Measurements from ENCODE around the gene SEC61B. TPM values are rescaled to one million over a fixed set of nuclear protein-coding genes. Genes with fewer than 3 reads are reported as not detected.

The SEC61B gene
- total RNA-seq, 2 donors from 2014 or later = 67.7 to 126 TPM

GRCh38 chr9:99259231-99259918 lies 37.3 kb downstream of the SEC61B start:
- peak; percentile 21 for TF ChIP-seq POLR2A (IDR thresholded peaks at IDR 0.05)
- TF ChIP-seq POLR2AphosphoS5 (IDR thresholded peaks at IDR 0.05) = peak; percentile 43
- no peak for TF ChIP-seq CTCF (IDR thresholded peaks at IDR 0.05)
- Histone ChIP-seq H3K4me3 (peak overlapping the region; percentile 17 to 22), H3K36me3 (no peaks in the 10 kb centered on the region), H3K27me3 (replicated peaks; ENCODE audit: insufficient read depth) (no peaks in the 10 kb centered on the region), H3K27ac (peak overlapping the region; percentile 25 to 56), H3K4me1 (replicated peaks) (no peaks in the 10 kb centered on the region), H3K9me3 (no peaks in the 10 kb centered on the region)
- 2% methylated on average over 27 of the region's 27 CpGs for WGBS
- intact Hi-C loops (cut with DNase I) = loop anchor here (10.0 kb wide), 1 partner anchor 565 kb away; the partner anchor contains the start of gene NR4A3
- peak; percentile 57 for DNase-seq (ENCODE audit: low spot score)

GRCh38 chr9:99261923-99262322 lies 39.8 kb downstream of the SEC61B start:
- H3K4me1 ChIP-seq (replicated peaks) = no peaks in the 10 kb centered on the region
- no peaks in the 10 kb centered on the region for H3K36me3 ChIP-seq
- no peak for TF ChIP-seq CTCF (IDR thresholded peaks at IDR 0.05)
- no peak for TF ChIP-seq POLR2A (IDR thresholded peaks at IDR 0.05)
- TF ChIP-seq POLR2AphosphoS5 (IDR thresholded peaks at IDR 0.05) = no peak
- no peaks in the 10 kb centered on the region for H3K27me3 ChIP-seq (replicated peaks; ENCODE audit: insufficient read depth)
- H3K27ac ChIP-seq = no peak overlapping the region
- no peaks in the 10 kb centered on the region for H3K9me3 ChIP-seq
- intact Hi-C loops (cut with DNase I) = loop anchor here (10.0 kb wide), 2 partner anchors 763 to 843 kb away; no protein-coding TSS in a partner anchor
- DNase-seq (ENCODE audit: low spot score) = no peak
- H3K4me3 ChIP-seq = no peak overlapping the region
- 88% methylated on average over 2 of the region's 2 CpGs for WGBS

- Histone ChIP-seq H3K9me3 (no peaks in the 10 kb centered on the region), H3K4me1 (replicated peaks) (no peaks in the 10 kb centered on the region), H3K4me3 (no peak overlapping the region), H3K36me3 (no peaks in the 10 kb centered on the region), H3K27ac (no peak overlapping the region), H3K27me3 (replicated peaks; ENCODE audit: insufficient read depth) (no peaks in the 10 kb centered on the region)
- TF ChIP-seq POLR2A (IDR thresholded peaks at IDR 0.05) (no peak), CTCF (IDR thresholded peaks at IDR 0.05) (no peak), POLR2AphosphoS5 (IDR thresholded peaks at IDR 0.05) (no peak)
- no peak for DNase-seq (ENCODE audit: low spot score)
- intact Hi-C loops (cut with DNase I) = loop anchor here (10.0 kb wide), 2 partner anchors 762 to 842 kb away; no protein-coding TSS in a partner anchor
- 91% methylated on average over 7 of the region's 7 CpGs for WGBS
These were observed 40.9 kb downstream of the SEC61B start for GRCh38 chr9:99262949-99263418.

GRCh38 chr9:99264070-99264680 lies 42.1 kb downstream of the SEC61B start:
- 83% methylated on average over 3 of the region's 3 CpGs for WGBS
- TF ChIP-seq POLR2A (IDR thresholded peaks at IDR 0.05) (no peak), CTCF (IDR thresholded peaks at IDR 0.05) (no peak), POLR2AphosphoS5 (IDR thresholded peaks at IDR 0.05) (no peak)
- no peak for DNase-seq (ENCODE audit: low spot score)
- Histone ChIP-seq H3K36me3 (no peaks in the 10 kb centered on the region), H3K4me3 (no peak overlapping the region), H3K27ac (no peak overlapping the region), H3K27me3 (replicated peaks; ENCODE audit: insufficient read depth) (no peaks in the 10 kb centered on the region), H3K9me3 (no peaks in the 10 kb centered on the region), H3K4me1 (replicated peaks) (no peaks in the 10 kb centered on the region)
- intact Hi-C loops (cut with DNase I) = loop anchor here (10.0 kb wide), 2 partner anchors 761 to 841 kb away; no protein-coding TSS in a partner anchor
